HCT116 (cell line): ENCODE data around the gene ZIC4. TPM values are rescaled to one million over a fixed set of nuclear protein-coding genes. Genes with fewer than 3 reads are reported as not detected.

ENCODE experiments used
- ATAC-seq: fragments of 200-7000 bp; cut with Tn5 transposase; 2 replicates; pipeline ENCODE4 v1.9.1; 2020; ENCODE audit warnings: mild to moderate bottlenecking, moderate library complexity
- BruUV-seq: library from RNA; stranded (reverse); fragments of 400-500 nt; replicated peaks from 2 replicates; lab custom pipeline; 2021; lab: Mats Ljungman, UMichigan
- CTCF ChIA-PET: fragments of 300-600 bp; sonication (Branson Sonifier 250); formaldehyde crosslinking; loops from one replicate; lab custom pipeline; 2021; ENCODE audit warnings: antibody characterized with exemption; lab: Charles Lee
- POLR2A ChIA-PET: fragments of 300-600, 350-600 bp; sonication (Branson Sonifier 250); formaldehyde crosslinking; loops from one replicate; lab custom pipeline; 2021; ENCODE audit warnings: antibody characterized with exemption; lab: Charles Lee
- RAD21 ChIA-PET, 2 experiments: fragments of 300-600 bp; sonication (Branson Sonifier 250); formaldehyde crosslinking; loops; one replicate each; lab custom pipeline; 2023; ENCODE audit warnings: low total read pairs in 2 of 2; ENCODE audit not compliant: uncharacterized antibody in 2 of 2, unreplicated experiment in 2 of 2, low non-redundant PET in 1 of 2; lab: Charles Lee
- DNase-seq: peaks from one replicate; pipeline ENCODE4 v3.0.0-alpha.2; 2010; ENCODE audit warnings: low read depth, low spot score
- H2AFZ ChIP-seq: fragments of 200-600 bp; shearing (Covaris generic), sonication (generic); 2 replicates; pipeline ENCODE4 v1.6.1; 2017; ENCODE audit warnings: low read depth, mixed run types, mixed read lengths, antibody characterized with exemption, low read length; ENCODE audit not compliant: poor library complexity, severe bottlenecking
- H3K27ac ChIP-seq: 2 replicates; pipeline ENCODE4 v1.5.1; 2012; ENCODE audit warnings: low read depth, low read length
- H3K27me3 ChIP-seq: fragments of 200-600 bp; sonication (generic); 2 replicates; pipeline ENCODE4 v1.6.1; 2016; ENCODE audit warnings: mixed run types, low read length, mixed read lengths; ENCODE audit not compliant: insufficient read depth
- H3K36me3 ChIP-seq, 2 experiments: fragments of 200-500 bp in 1 of 2; fragments of 200-600 bp in 1 of 2; sonication (Bioruptor generic) in 1 of 2; sonication (generic) in 1 of 2; 2 replicates each; pipeline versions ENCODE4 v1.5.1 to v1.6.1; 2014 to 2016; ENCODE audit warnings: low read length in 2 of 2, inconsistent platforms in 1 of 2, mixed read lengths in 1 of 2, mixed run types in 1 of 2; ENCODE audit not compliant: insufficient read depth in 2 of 2, control insufficient read depth in 1 of 2
- H3K4me1 ChIP-seq, 2 experiments: fragments of 200-600 bp in 1 of 2; sonication (generic) in 1 of 2; 2 replicates each; pipeline versions ENCODE4 v1.5.1 to v1.6.1; 2012 to 2017; ENCODE audit warnings: low read length in 2 of 2, inconsistent platforms in 1 of 2, mild to moderate bottlenecking in 1 of 2, mixed read lengths in 1 of 2, mixed run types in 1 of 2, moderate library complexity in 1 of 2; ENCODE audit not compliant: insufficient read depth in 2 of 2, control insufficient read depth in 1 of 2
- H3K4me2 ChIP-seq: fragments of 200-600 bp; sonication (generic); 2 replicates; pipeline ENCODE4 v1.6.1; 2017; ENCODE audit warnings: mixed run types, low read length, mixed read lengths
- H3K4me3 ChIP-seq, 2 experiments: fragments of 200-600 bp in 1 of 2; sonication (generic) in 1 of 2; replicated peaks in 1 of 2; 2 replicates each; pipeline ENCODE4 v1.5.1; 2011 to 2016; ENCODE audit warnings: low read length in 2 of 2, control low read depth in 1 of 2, low read depth in 1 of 2, mild to moderate bottlenecking in 1 of 2, mixed read lengths in 1 of 2, mixed run types in 1 of 2
- H3K79me2 ChIP-seq: fragments of 200-600 bp; sonication (generic); 2 replicates; pipeline ENCODE4 v1.6.1; 2017; ENCODE audit warnings: mild to moderate bottlenecking, mixed run types, low read length, moderate library complexity, mixed read lengths; ENCODE audit not compliant: insufficient read depth
- H3K9ac ChIP-seq: fragments of 200-600 bp; sonication (generic); 2 replicates; pipeline ENCODE4 v1.6.1; 2016; ENCODE audit warnings: low read length, mixed read lengths
- H3K9me2 ChIP-seq: fragments of 200-600 bp; sonication (generic), shearing (Covaris generic); 2 replicates; pipeline ENCODE4 v1.6.1; 2017; ENCODE audit warnings: mixed run types, mild to moderate bottlenecking, moderate library complexity; ENCODE audit not compliant: insufficient read depth
- H3K9me3 ChIP-seq, 2 experiments: fragments of 200-500 bp in 1 of 2; fragments of 200-600 bp in 1 of 2; sonication (Bioruptor generic) in 1 of 2; sonication (generic) in 1 of 2; 2 replicates each; pipeline ENCODE4 v1.6.1; 2014 to 2017; ENCODE audit warnings: low read length in 2 of 2, mixed read lengths in 2 of 2, inconsistent platforms in 1 of 2, low read depth in 1 of 2, mild to moderate bottlenecking in 1 of 2, mixed run types in 1 of 2, moderate library complexity in 1 of 2; ENCODE audit not compliant: control insufficient read depth in 1 of 2, insufficient read depth in 1 of 2
- H4K20me1 ChIP-seq: fragments of 200-600 bp; sonication (generic), shearing (Covaris generic); 2 replicates; pipeline ENCODE4 v1.6.1; 2017; ENCODE audit warnings: mixed run types, mild to moderate bottlenecking, moderate library complexity; ENCODE audit not compliant: insufficient read depth
- ATF3 ChIP-seq: IDR thresholded peaks from 2 replicates; pipeline ENCODE4 v1.6.1; 2012
- CBX3 ChIP-seq: IDR thresholded peaks from 2 replicates; pipeline ENCODE4 v1.6.1; 2012; ENCODE audit warnings: low read depth
- CEBPB ChIP-seq: IDR thresholded peaks from 2 replicates; pipeline ENCODE4 v1.6.1; 2012; ENCODE audit warnings: low read depth
- CTCF ChIP-seq, 3 experiments: fragments of 200-600 bp in 1 of 3; sonication (generic) in 1 of 3; IDR thresholded peaks in 2 of 3; conservative IDR thresholded peaks in 1 of 3; 2 replicates each; pipeline ENCODE4 v1.5.1; 2012 to 2017; ENCODE audit warnings: low read depth in 2 of 3, low read length in 2 of 3, antibody characterized with exemption in 1 of 3, borderline replicate concordance in 1 of 3, control low read depth in 1 of 3, mild to moderate bottlenecking in 1 of 3, mixed read lengths in 1 of 3, mixed run types in 1 of 3, moderate library complexity in 1 of 3; ENCODE audit not compliant: insufficient read depth in 1 of 3
- ELF1 ChIP-seq: IDR thresholded peaks from 2 replicates; pipeline ENCODE4 v1.6.1; 2012; ENCODE audit warnings: low read depth, borderline replicate concordance
- EZH2 ChIP-seq: fragments of 200-600 bp; sonication (generic); IDR thresholded peaks from 2 replicates; pipeline ENCODE4 v1.6.1; 2017; ENCODE audit warnings: antibody characterized with exemption, mixed run types
- EZH2phosphoT487 ChIP-seq: fragments of 200-600 bp; IDR thresholded peaks from 2 replicates; pipeline ENCODE4 v1.6.1; 2018; ENCODE audit warnings: antibody characterized with exemption, borderline replicate concordance
- FOSL1 ChIP-seq: IDR thresholded peaks from 2 replicates; pipeline ENCODE4 v1.6.1; 2012; ENCODE audit warnings: low read depth
- JUND ChIP-seq: IDR thresholded peaks from 2 replicates; pipeline ENCODE4 v1.6.1; 2012
- MAX ChIP-seq: IDR thresholded peaks from 2 replicates; pipeline ENCODE4 v1.6.1; 2012
- POLR2A ChIP-seq: IDR thresholded peaks from 2 replicates; pipeline ENCODE4 v1.7.0; 2011; ENCODE audit warnings: borderline replicate concordance; ENCODE audit not compliant: insufficient read depth, insufficient read length; ENCODE audit errors: extremely low read depth
- RAD21 ChIP-seq: IDR thresholded peaks from 2 replicates; pipeline ENCODE4 v1.6.1; 2012; ENCODE audit warnings: low read depth, mild to moderate bottlenecking
- REST ChIP-seq: IDR thresholded peaks from 2 replicates; pipeline ENCODE4 v1.6.1; 2012; ENCODE audit warnings: low read depth
- SIN3A ChIP-seq: IDR thresholded peaks from 2 replicates; pipeline ENCODE4 v1.6.1; 2012; ENCODE audit warnings: low read depth
- SRF ChIP-seq: IDR thresholded peaks from 2 replicates; pipeline ENCODE4 v1.6.1; 2012; ENCODE audit warnings: low read depth
- TCF7L2 ChIP-seq: IDR thresholded peaks from 2 replicates; pipeline ENCODE4 v1.7.0; 2011; ENCODE audit warnings: borderline replicate concordance, inconsistent platforms; ENCODE audit not compliant: insufficient read depth, insufficient read length; ENCODE audit errors: extremely low read depth
- YY1 ChIP-seq: IDR thresholded peaks from 2 replicates; pipeline ENCODE4 v1.6.1; 2011; ENCODE audit warnings: low read length, low read depth, moderate library complexity, mild to moderate bottlenecking; ENCODE audit not compliant: insufficient replicate concordance; ENCODE audit errors: extremely low read depth
- ZBTB33 ChIP-seq: IDR thresholded peaks from 2 replicates; pipeline ENCODE4 v1.6.1; 2011; ENCODE audit warnings: mild to moderate bottlenecking, low read length, moderate library complexity; ENCODE audit not compliant: insufficient replicate concordance; ENCODE audit errors: extremely low read depth
- ZFX ChIP-seq: fragments of 450-650 bp; IDR thresholded peaks from 2 replicates; pipeline ENCODE4 v1.6.1; 2017
- ZNF274 ChIP-seq: fragments of 200-500 bp; sonication (Bioruptor generic); IDR thresholded peaks from 2 replicates; pipeline ENCODE4 v1.6.1; 2014; ENCODE audit warnings: mild to moderate bottlenecking, low read depth, low read length, inconsistent platforms
- intact Hi-C: fragments of 100-400 bp; cut with micrococcal nuclease; formaldehyde crosslinking; loops from 2 replicates; pipeline ENCODE4 v1.10.0; 2022
- total RNA-seq: library from RNA; stranded (reverse); gene quantifications from one replicate; pipeline ENCODE4 v1.2.1, GENCODE V29; 2021; ENCODE audit not compliant: unreplicated experiment

ZIC4 gene
- total RNA-seq, 1 experiment from 2014 or later = not detected

GRCh38 chr3:147405231-147406027, 914 bp downstream of the ZIC4 start:
- intact Hi-C loops = no loop called here
- Histone ChIP-seq H3K79me2 (no peaks in the 10 kb centered on the region), H3K36me3 (no peaks in the 10 kb centered on the region), H3K27me3 (no peaks in the 10 kb centered on the region), H3K9me3 (no peaks in the 10 kb centered on the region), H3K4me2 (no peak overlapping the region), H2AFZ (no peak overlapping the region), H3K9me2 (no peaks in the 10 kb centered on the region), H3K27ac (no peak overlapping the region), H3K4me3 (no peak overlapping the region), H3K9ac (no peak overlapping the region), H4K20me1 (no peaks in the 10 kb centered on the region), H3K4me1 (no peaks in the 10 kb centered on the region)
- TF ChIP-seq POLR2A = no peak
- TF ChIP-seq TCF7L2 = no peak
- no peak for TF ChIP-seq RAD21
- TF ChIP-seq EZH2phosphoT487 = no peak
- TF ChIP-seq EZH2 = no peak
- no peak for TF ChIP-seq CTCF (IDR thresholded peaks at IDR 0.05 in 2 of 3, conservative IDR thresholded peaks at IDR 0.05 in 1 of 3; ENCODE audit: borderline replicate concordance in 1 of 3, insufficient read depth in 1 of 3, low read depth in 2 of 3, low read length in 2 of 3)
- no peak for TF ChIP-seq JUND
- TF ChIP-seq YY1 = no peak
- TF ChIP-seq MAX = no peak
- no peak for TF ChIP-seq SIN3A
- TF ChIP-seq SRF = no peak
- no peak for TF ChIP-seq FOSL1
- TF ChIP-seq ZNF274 = no peak
- TF ChIP-seq ZBTB33 = no peak
- no peak for TF ChIP-seq REST
- no peak for TF ChIP-seq ELF1
- no peak for TF ChIP-seq CBX3
- no peak for TF ChIP-seq ATF3
- no peak for TF ChIP-seq CEBPB
- no peak for TF ChIP-seq ZFX
- ChIA-PET RAD21 (no interaction called here), CTCF (no interaction called here), POLR2A (no interaction called here)
- DNase-seq = no peak
- no TSS peak for BruUV-seq
- no peak for ATAC-seq
